Esophagus muscularis mucosa (tissue), 4 donors: ENCODE data around the gene TTLL5.

Source experiments
- CTCF ChIP-seq, 3 experiments: fragments of 200-600 bp in 2 of 3; fragments of 450-650 bp in 1 of 3; sonication (generic) in 2 of 3; IDR thresholded peaks; one replicate each; pipeline ENCODE4 v1.5.1; 2017 to 2019; ENCODE audit warnings: antibody characterized with exemption in 3 of 3, mild to moderate bottlenecking in 2 of 3, moderate library complexity in 1 of 3
- EP300 ChIP-seq: sonication (generic); formaldehyde crosslinking; IDR thresholded peaks from one replicate; pipeline ENCODE4 v1.6.1; 2017; ENCODE audit warnings: antibody characterized with exemption
- POLR2A ChIP-seq: fragments of 450-650 bp; IDR thresholded peaks from one replicate; pipeline ENCODE4 v1.6.1; 2017; ENCODE audit warnings: antibody characterized with exemption, moderate library complexity, mild to moderate bottlenecking, low read depth
- POLR2AphosphoS5 ChIP-seq, 2 donors: sonication (generic); formaldehyde crosslinking; IDR thresholded peaks; one replicate each; pipeline ENCODE4 v1.6.1; 2017; ENCODE audit warnings: antibody characterized with exemption in 2 of 2

DNA sequence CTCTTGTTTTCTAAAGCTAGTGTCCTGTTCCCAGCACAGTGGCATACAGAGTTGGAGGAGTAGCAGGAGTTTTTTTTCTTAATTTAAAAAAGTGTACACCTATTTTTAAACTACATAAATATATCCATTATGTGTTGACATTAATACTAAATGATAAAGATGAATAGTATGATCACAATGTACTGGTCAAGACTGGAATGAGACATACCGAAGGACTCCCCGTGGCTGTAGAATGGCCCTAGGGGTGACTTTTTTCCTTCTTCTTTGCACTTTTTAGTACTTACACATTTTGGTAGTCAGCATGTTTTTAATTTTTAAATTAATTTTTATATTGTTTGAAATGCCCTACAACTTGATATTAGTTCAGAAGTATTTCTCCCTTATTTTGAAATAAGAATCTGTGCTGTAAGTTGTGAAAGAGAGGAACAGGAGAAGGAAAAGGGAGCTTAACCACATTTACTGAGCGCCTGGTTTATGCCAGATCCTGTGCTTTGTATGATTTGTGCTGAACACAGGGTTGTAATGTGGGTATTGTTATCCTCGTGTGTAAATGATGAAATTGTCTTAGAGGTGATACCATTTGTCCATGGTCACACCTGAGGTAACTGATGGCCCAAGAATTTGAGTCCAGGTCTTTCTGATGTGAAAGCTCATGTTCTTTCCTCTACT, 184.2 kb downstream of the TTLL5 start:
- TF ChIP-seq CTCF (IDR thresholded peaks at IDR 0.05) (no peak), POLR2AphosphoS5 (IDR thresholded peaks at IDR 0.05) (no peak), POLR2A (no peak), EP300 (no peak)
